ENCODE results near the gene TMEM184C.

The TMEM184C gene

DNA sequence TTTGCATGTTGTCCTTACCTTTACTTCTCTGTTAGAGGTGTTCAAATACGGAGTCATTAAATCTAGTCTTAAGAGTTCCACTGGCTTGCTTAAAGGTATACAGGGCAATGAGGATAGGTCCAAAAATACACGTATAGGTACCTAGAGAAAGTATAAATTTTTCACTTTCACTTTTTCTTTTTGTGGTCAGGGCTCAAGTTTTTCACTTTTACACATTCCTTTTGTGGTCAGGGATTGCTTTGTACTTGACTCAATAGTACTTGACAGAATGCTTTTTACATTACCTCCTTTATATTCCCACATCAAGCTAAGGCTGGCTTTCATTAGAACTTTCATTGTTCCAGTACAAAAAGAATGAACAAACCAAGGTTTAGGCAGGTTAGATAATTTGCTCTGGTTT, 21.7 kb downstream of the TMEM184C start:
- peak; percentile 12 for DNase-seq
- in situ Hi-C loops (cut with HindIII; ENCODE audit: low pct_ligation_motif_present, low pct_unique_long_range_greater_than_20kb, low sequenced_read_pairs) = no loop called here

DNA sequence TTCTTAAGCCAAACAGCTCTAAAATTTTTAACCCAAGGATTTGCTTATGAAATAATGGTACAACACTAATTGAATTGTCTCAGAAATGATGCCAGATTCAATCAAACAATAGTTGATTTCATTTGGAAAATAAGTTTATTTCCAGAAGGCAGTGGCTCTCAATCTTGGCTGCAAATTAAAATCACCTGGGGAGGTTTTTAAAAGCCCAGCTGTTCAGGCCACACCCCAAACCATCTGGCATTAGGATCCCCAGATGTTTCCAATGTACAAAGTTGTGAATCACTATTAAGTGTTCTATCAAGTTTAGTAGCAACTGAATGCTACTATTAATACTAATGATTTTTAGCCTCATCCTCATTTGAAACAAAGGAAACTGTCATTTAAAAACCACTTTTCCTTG, 22.2 kb downstream of the TMEM184C start:
- no peak for DNase-seq
- in situ Hi-C loops (cut with HindIII; ENCODE audit: low pct_ligation_motif_present, low pct_unique_long_range_greater_than_20kb, low sequenced_read_pairs) = no loop called here

DNA sequence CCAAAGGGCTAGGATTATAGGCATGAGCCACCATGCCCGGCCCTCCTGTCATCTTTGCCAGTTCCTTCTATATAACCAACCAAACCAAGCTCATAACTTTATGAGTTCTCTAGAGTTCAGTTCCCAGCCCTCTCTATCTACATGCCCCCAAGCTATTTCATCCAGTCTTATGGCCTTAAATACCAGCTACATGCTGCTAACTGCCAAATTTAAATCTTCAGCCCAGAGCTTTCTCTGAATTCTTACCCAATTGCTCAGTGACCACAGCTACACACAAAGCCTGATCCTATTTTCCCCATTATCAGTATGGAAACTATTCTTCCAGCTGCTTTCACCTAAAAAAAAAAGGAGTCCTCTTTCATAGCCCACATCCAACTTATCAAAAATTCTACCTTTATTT, 23.1 kb downstream of the TMEM184C start:
- DNase-seq = no peak
- in situ Hi-C loops (cut with HindIII; ENCODE audit: low pct_ligation_motif_present, low pct_unique_long_range_greater_than_20kb, low sequenced_read_pairs) = no loop called here

DNA sequence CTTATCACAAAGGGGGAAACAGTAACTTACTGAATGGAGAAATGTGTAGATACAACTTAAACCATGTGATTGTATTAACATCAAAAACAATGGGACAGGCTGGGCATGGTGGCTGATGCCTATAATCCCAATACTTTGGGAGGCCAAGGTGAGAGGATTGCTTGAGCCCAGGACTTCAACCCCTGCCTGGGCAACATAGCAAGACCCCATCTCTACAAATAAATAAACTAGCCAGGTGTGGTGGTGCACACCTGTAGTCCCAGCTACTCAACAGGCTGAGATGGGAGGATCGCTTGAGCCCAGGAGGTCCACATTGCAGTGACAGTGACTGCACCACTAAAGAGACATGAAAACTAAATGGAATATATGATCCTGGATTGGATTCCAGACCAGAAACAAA, 26.4 kb downstream of the TMEM184C start:
- in situ Hi-C loops (cut with HindIII; ENCODE audit: low pct_ligation_motif_present, low pct_unique_long_range_greater_than_20kb, low sequenced_read_pairs) = no loop called here
- DNase-seq = no peak

DNA sequence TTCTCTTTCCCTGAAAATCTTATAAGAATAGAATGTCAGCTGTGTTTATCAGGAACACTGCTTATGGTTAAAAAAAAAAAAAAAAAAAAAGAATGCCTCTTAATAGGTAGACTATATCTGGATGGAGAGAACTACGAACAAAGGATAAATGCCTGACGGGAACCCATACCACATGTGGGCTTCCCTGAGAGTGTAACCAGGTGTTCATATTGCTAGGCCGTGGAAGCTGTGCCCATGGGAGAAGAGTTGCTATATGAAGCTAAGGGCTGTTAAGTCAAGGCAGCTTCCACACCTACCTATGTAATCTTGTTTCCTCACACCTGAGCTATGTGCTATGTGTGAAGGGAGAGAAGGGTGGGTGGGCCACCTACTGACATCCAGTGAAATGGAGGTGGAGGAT, 27.3 kb downstream of the TMEM184C start:
- in situ Hi-C loops (cut with HindIII; ENCODE audit: low pct_ligation_motif_present, low pct_unique_long_range_greater_than_20kb, low sequenced_read_pairs) = no loop called here
- DNase-seq = no peak

DNA sequence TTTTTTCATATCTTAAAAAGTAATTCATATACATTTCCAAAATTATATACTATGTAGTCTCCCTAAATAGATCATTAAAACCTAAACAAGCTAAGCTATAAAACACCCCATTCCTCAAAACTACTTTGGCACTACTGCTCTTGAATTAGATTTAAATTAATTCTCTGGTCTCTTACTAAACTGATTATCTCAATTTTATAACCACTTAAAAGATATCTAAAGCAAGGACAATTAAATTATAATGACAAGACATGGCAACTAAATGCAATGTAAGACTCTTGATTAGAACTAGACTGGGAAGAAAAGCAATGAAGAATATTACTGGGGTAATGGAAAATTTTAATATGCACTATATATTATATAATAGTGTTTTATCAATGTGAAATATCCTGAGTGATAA, 27.9 kb downstream of the TMEM184C start:
- DNase-seq = no peak
- in situ Hi-C loops (cut with HindIII; ENCODE audit: low pct_ligation_motif_present, low pct_unique_long_range_greater_than_20kb, low sequenced_read_pairs) = no loop called here

DNA sequence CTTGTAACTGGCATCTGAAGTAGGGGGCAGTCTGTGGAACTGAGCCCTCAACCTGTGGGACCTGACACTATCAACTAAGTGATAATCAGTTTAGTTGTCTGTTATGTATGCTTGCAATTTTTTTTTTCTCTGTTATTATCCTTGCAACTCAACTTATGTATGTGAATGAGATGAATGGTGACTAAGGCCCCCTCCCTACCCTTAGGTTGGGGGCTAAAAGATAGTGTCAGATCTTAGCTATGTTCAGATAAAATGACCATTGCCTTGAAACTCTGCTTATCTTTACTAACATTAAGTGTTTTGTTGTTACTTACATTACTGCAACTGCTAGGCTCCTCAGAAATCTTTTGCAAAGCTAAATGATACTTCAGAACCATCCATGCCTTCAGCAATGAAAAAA, 31.5 kb downstream of the TMEM184C start:
- in situ Hi-C loops (cut with HindIII; ENCODE audit: low pct_ligation_motif_present, low pct_unique_long_range_greater_than_20kb, low sequenced_read_pairs) = no loop called here
- no peak for DNase-seq

DNA sequence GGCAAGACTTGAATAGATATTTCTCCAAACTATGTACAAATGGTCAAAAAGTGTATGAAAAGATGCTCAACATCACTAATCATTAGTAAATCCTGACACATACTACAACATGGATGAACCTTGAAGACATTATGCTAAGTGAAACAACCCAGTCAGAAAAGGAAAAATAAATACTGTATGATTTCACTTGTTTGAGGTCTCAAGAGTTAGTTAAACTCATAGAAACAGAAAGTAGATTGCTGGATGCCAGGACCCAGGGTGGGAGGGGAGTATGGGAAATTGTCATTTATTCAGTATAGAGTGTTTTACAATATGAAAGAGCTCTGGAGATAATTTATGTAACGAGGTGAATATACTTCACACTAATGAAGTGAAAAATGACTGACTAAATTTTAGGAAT, 34.4 kb downstream of the TMEM184C start:
- DNase-seq = no peak
- in situ Hi-C loops (cut with HindIII; ENCODE audit: low pct_ligation_motif_present, low pct_unique_long_range_greater_than_20kb, low sequenced_read_pairs) = no loop called here

DNA sequence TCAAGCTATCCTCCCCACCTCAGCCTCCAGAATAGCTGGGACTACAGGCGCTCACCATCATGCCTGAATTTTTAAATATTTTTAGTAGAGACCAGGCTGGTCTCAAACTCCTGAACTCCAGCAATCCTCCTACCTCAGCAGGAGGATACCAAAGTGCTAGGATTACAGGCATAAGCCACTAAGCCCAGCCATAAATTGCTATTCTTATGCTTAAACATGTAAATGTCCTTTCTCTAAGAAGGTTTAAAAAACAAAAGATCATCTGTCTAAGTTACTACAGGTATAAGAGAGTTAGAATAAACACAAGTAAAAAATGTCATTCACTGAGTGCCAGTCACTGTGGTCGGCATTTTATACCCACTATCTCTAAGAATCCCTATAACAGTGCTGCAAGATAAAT, 38.4 kb downstream of the TMEM184C start:
- in situ Hi-C loops (cut with HindIII; ENCODE audit: low pct_ligation_motif_present, low pct_unique_long_range_greater_than_20kb, low sequenced_read_pairs) = no loop called here
- no peak for DNase-seq

DNA sequence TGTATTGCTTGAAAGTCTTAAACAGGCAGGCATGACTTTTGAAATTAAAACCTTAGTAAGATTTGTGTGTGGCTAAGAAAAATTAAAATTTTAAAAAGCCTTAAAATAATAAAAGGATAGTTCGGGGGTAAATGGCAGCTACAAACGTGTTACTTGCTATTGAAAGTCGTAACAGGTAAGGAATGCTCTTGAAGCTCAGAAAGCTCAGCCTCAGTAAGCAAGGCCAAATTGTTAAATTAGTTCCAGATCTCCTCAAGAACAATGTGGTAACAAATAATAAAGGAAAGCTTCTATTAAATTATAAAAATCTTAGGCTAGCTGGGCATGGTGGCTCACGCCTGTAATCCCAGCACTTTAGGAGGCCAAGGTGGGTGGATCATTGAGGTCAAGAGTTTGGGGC, 41.3 kb downstream of the TMEM184C start:
- in situ Hi-C loops (cut with HindIII; ENCODE audit: low pct_ligation_motif_present, low pct_unique_long_range_greater_than_20kb, low sequenced_read_pairs) = no loop called here

DNA sequence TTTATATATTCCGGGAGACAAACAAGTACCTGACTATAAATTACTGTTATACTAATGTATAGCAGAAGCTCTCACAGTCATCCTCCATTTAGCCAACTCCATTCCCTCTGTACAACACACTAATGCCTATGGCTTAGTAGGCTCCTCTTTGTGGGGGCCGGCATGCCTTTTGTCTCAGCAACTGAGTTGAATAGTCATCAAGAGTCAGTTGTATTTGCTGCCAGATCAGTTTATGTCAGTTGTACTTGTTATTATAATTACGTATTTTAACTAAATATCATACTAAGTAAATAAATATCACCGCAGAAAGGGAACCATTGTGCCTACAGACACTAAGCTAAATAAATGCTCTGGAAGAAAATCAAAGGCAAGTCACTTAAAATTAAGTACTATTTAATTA, 56.9 kb downstream of the TMEM184C start:
- no peak for DNase-seq
- in situ Hi-C loops (cut with HindIII; ENCODE audit: low pct_ligation_motif_present, low pct_unique_long_range_greater_than_20kb, low sequenced_read_pairs) = no loop called here

More for the DNA sequence above, 41.3 kb downstream of the TMEM184C start:
- no peak for DNase-seq

DNA sequence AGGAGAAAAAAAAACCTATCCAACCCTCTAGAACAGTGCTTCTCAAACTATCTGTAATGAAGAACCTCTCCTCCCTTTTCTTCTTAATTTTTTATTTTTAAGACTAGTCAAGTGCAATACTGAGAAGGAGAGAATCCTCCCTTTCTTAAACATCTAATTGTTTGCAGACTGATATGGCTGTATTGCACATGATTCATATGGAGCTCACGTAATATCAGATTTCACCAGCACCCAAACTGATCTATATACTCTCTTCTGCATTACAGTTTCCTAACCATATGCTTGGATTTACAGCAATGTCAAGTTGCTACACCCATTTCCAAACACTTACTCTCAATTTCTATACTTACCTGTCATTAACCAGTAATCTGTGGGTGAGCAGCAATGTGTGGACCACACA, 57.3 kb downstream of the TMEM184C start:
- no peak for DNase-seq
- in situ Hi-C loops (cut with HindIII; ENCODE audit: low pct_ligation_motif_present, low pct_unique_long_range_greater_than_20kb, low sequenced_read_pairs) = no loop called here

DNA sequence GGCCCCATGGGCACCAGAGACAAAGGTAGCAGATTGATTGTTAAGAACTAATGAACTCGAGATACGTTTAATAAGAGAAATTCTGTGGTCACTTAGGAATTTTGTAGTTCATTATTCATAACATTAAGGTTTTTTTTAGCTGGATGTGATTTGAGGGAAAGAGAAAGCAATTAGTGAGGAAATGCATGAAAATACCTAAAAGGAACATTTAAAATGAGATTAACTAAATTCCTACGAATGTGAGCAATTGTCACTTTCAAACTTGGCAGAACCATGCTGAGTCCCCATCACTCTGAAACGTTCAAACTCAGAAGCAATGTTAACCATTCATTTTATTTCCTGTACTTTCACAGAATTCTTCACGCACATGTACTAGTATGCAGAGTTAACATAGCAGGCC, 60.9 kb downstream of the TMEM184C start:
- no peak for DNase-seq
- in situ Hi-C loops (cut with HindIII; ENCODE audit: low pct_ligation_motif_present, low pct_unique_long_range_greater_than_20kb, low sequenced_read_pairs) = no loop called here

DNA sequence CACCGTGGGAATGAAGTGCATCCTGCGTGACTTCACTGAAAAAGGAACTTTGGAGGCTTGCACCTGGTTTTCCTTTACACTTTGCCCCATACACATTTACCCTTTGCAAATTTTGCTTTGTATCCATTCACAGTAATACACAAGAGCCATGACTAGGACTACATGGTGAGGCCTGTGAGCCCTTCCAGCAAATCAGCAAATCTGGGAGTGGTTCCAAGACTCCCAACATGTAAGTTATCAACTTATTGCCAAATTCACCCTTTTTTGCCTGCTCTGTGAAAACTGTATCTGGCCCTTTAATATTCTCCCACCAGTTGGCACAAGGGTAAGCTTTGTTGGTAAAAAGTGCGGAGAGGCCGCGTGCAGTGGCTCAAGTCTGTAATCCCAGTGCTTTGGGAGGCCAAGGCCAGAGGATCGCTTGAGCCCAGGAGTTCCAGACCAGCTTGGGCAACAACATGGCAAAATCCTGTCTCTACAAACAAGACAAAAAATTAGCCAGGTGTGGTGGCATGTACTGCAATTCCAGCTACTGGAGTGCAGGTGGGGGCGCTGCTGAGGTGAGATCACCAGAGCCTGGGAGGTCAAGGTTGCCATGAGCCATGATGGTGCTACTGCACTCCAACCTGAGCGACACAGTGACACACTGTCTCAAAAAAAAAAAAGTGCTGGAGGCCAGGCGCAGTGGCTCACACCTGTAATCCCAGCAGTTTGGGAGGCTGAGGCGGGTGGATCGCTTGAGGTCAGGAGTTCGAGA, 61.8 kb downstream of the TMEM184C start:
- in situ Hi-C loops (cut with HindIII; ENCODE audit: low pct_ligation_motif_present, low pct_unique_long_range_greater_than_20kb, low sequenced_read_pairs) = no loop called here
- DNase-seq = no peak

DNA sequence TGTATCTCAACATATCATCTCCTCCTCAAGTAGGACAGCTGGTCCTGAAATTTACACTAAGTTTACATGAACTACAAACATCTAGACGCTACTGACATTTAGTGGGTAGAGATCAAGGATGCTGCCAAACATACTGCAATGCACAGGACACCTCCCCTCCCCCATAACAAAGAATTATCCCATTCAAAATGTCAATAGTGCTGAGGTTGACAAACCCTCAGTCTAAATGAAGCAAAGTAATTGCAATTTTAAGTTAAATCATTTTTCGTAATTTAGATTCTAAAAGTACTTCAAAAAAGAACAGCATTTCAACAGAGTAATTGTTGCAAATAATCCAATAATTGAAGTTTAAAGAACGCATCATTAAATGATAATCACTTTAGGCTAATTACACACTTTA, 65.6 kb downstream of the TMEM184C start:
- in situ Hi-C loops (cut with HindIII; ENCODE audit: low pct_ligation_motif_present, low pct_unique_long_range_greater_than_20kb, low sequenced_read_pairs) = no loop called here
- DNase-seq = no peak

DNA sequence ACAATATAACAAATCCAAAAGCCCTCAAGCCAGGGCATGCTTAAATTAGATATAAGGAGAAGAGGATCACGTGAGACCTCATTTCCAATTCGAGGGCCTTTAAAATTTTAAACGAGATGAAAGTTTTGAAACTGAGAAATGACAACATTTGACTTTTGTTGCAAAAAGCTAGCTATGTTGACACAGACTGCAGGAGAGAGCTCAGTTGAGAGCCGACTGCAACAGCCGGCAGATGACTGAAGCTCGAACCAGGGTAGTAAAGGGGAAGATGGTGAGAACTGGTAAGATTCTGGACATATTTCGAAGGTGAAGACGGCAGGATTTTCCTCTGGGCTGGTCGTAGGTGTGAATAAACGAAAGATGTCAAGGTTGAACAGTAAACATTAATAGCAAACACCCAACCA, 66.0 kb downstream of the TMEM184C start:
- peak; percentile 11 for DNase-seq
- in situ Hi-C loops (cut with HindIII; ENCODE audit: low pct_ligation_motif_present, low pct_unique_long_range_greater_than_20kb, low sequenced_read_pairs) = no loop called here

DNA sequence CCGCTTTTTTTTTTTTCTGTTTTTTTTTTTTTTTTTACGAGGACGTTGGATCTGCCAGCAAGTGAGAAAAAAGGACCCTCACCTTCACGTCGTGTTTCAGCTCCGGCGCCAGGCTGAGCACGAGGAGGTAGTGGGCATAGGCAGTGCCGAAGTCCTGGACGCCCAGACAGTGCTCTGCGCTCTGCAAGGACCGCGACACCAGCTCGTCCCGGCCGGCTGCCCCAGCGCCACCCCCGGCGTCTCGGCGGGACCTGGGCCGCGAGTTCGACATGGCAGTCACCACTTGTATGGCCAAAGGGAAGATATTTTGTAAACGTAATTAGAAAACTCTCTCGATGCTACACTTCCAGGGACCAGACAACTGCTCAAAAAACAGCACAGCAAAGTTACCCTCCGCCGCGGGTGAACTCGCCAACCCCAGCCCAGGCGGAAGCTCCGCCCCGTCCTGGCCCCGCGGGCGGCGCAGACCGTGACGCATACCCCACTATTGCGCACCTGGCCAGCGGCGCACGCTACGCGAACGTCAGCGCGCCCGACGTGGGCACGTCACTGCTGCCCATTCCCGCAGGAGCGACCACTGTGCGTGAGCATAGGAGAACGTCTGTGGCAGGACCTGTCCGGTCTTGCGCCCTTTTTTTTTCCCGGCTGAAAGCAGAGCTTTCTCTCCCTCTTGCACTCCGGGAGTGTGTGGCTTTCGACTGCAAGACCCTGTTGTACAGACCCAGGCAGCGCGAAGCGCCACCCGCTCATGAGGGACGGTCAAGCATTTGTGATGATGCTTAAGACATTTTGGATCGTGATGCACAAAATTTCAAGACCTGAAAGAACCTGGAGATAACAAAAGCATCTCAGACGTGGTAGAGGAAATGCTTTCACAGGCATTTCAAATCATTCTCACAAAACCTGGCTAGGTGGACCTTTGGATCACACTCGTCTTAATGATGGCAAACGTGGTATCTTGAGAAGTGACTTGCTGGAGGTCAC, 66.8 kb downstream of the TMEM184C start, which contains the start of gene PRMT9:
Gene PRMT9 (minus strand): TSS at position 447 of the 984 bp plus-strand sequence. CDS start 176 bp downstream, at position 271.
- peak; percentile 85 for DNase-seq
- in situ Hi-C loops (cut with HindIII; ENCODE audit: low pct_ligation_motif_present, low pct_unique_long_range_greater_than_20kb, low sequenced_read_pairs) = no loop called here

DNA sequence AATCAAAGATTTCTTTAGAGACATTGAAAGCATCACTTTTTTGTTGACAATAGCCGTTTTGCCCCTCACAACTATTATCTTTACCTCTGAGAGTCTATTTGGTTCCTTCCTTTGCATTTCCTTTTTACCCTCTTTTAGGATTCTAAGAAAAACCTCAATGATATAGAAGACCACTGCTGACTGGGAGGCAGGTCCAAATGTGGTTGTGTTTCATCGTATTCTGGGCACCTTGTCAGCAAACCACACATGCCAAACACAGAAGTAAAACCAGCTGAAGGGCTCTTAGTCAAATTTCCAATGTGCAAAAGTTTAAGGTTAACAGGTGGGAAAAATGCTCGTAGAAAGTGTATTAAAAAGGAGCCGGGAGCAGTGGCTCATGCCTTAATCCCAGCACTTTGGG, 71.9 kb downstream of the TMEM184C start:
- in situ Hi-C loops (cut with HindIII; ENCODE audit: low pct_ligation_motif_present, low pct_unique_long_range_greater_than_20kb, low sequenced_read_pairs) = no loop called here
- DNase-seq = no peak

DNA sequence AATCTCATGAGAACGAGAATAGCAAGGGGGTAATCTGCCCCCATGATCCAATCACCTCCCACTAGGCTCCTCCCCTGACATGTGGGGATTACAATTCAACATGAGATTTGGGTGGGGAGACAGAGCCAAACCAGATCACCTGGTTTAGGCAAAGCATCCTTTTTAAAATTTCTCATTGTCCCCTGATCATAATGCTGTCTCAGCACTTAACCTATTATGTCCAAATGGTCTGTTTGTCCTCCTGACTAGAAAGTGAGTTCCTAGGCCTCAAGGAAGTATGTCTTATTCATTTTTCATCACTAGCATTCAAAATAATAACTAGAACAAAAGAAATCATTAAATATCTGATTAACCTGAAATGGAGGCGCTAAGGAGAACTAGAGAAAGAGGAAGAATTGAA, 74.6 kb downstream of the TMEM184C start:
- DNase-seq = no peak
- in situ Hi-C loops (cut with HindIII; ENCODE audit: low pct_ligation_motif_present, low pct_unique_long_range_greater_than_20kb, low sequenced_read_pairs) = no loop called here

DNA sequence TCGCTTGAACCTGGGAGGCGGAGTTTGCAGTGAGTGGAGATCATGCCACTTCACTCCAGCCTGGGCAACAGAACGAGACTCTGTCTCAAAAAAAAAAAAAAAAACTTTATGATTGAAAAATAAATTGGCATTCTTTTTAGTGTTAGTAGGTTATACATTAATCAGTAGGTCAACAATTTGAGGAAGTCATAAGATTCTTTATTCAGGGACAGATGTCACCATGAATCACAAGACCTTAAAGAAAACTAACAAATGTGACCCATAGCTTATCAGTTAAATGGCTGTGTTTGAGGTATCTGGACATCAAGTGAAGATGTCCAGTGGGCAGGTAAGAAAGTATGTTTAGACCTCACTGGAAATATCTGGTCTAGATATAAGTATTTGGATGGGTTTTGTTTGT, 76.0 kb downstream of the TMEM184C start:
- in situ Hi-C loops (cut with HindIII; ENCODE audit: low pct_ligation_motif_present, low pct_unique_long_range_greater_than_20kb, low sequenced_read_pairs) = no loop called here
- no peak for DNase-seq

Data from ACHN (cell line).